Measurements from ENCODE around the gene FEN1.
A peak's percentile ranks its signal among the peaks of the same experiment; 100 is the strongest.

Gene FEN1

DNA sequence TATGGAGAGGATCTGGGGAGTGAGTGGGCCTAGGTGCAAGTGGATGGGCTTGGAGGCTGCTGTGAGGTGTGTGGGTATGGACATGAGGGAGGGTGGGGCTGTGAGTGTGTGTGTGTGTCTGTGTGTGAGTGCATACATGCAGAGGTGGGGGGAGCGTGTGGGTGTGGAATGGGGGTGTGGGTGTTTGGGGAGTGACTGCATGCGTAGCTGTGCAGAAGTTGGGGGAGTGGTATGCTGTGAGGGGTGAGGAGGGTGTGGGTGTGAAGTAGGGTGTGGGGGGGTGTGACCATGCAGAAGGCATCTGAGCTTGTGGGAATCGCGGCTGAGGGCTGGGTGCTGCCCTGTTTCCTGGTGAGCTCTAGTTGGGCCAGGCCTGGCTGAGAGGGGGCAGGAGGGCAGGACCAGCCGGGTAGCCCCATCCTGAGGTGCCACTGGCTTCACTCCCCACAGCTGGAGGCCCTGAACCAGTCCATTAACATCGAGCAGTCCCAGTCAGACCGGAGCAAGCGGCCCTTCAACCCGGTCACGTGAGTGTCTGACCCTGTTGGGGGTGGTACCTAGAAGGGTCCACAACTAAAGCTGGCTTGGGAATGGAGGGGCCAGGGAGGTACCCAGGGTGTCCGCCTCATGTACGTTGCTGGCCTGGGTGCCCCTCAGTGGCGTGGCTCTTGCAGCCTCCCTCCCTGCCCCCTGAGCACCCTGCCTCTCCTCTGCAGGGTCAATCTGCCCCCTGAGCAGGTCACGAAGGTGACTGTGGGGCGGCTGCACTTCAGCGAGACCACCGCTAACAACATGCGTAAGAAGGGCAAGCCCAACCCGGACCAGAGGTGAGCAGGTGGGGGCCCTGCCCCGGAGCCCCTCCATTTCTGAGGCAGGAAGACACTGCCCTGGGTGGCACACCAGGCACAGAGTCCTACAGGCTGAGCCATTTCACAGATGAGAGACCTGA, 16.8 kb upstream of the FEN1 start:
- DNase-seq (ENCODE audit: low read depth) = no peak

DNA sequence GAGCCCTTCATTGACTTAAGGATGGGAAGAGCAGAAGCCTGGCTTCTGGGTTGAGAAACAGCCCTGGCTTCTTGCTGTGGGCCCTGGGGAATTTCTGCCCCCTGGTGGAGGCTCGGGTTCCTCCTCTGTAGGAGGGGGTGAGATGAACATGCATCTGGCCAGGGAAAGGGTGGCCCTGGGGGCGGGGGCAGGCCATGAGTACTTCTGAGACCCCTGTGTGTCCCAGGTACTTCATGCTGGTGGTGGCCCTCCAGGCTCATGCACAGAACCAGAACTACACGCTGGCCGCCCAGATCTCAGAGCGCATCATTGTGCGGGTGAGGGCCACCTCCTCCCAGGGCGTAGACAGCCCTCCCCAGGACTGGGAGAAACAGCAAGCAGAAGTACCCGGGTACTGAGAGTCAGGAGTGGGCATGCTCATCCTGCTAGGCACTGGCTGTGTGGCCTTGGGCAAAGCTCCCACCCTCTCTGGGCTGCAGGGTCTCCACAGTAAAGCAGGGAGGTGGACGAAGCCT, 16.1 kb upstream of the FEN1 start:
- DNase-seq (ENCODE audit: low read depth) = peak; percentile 54

DNA sequence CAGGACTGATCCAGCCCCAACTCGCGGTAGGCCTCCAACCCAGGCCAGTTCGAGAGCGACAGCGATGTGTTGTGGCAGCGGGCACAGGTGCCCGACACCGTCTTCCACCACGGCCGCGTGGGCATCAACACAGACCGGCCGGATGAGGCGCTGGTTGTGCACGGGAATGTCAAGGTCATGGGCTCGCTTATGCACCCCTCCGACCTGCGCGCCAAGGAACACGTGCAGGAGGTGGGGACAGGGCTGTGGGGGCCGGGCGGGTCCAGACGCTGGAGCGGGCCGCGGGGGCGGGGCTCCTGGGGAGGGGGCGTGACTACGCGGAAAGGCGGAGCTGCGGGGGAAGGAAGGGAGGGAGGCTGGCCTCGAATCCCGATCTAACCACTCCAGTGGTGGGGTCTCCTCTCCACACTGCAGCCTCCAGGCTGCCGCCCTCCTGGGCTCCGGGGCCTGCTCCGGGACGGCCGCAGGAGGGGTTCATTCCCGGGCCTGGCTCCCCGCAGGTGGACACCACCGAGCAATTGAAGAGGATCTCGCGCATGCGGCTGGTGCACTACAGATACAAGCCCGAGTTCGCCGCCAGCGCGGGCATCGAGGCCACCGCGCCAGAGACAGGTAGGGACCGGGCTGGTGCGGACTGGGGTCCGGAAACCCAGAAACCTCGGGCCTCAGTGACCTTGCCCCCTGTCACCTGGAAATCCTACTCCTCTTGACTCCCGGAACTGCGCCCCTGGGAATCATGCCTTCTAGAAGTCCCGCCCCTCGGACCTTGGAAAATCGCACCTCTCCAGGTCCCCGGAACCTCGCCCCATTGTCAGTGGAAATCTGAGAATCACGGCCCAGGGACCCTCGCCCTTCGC, 15.2 kb upstream of the FEN1 start:
- peak; percentile 54 for DNase-seq (ENCODE audit: low read depth)

DNA sequence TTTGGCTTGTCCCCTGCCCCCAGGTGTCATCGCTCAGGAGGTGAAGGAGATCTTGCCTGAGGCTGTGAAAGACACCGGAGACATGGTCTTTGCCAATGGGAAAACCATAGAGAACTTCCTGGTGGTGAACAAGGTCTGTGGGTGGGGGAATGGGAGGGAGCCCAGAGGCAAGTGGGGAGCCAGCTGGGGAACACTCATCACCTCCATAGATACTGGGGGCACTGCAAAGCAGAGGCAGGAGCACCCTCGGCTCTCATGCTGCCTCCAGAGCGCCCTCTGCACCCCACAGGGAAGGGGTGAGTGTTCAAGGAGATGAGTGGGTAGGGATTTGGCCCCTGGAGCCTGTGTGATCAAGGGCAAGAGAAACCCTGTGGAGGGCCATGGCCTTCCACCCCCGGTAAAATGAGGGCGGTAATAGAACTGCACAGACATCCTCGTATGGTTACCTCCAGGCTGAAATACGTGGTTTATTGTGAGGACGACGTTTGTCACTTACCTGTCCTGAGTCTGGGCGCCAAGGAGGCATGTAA, 14.3 kb upstream of the FEN1 start:
- no peak for DNase-seq (ENCODE audit: low read depth)

DNA sequence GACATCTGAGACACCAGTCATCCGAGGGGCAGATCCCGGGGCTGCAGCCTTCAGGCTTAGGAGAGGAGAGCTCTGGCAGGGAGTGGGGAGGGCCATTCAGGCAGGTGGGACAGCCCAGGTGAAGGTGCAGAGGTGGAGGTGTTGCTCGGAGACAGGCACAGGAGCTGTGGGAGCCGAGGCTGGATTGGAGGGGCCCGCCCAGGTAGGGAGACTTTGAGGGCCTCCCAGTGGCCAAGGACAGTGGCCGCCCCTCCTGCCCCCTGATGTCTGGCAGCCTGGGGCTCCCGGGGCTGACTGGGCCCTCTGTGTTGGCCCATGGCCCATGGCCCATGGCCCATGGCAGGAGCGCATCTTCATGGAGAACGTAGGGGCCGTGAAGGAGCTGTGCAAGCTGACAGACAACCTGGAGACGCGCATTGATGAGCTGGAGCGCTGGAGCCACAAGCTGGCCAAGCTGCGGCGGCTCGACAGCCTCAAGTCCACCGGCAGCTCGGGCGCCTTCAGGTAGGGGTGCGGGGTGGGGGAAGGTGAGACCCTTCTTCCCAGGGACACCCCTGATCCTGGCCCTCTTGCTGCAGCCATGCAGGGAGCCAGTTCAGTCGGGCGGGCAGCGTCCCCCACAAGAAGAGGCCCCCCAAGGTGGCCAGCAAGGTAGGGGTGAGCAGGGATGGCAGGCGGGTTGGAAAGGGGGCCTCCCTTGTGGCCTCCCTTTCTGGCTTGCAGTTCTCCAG, 13.6 kb upstream of the FEN1 start:
- no peak for DNase-seq (ENCODE audit: low read depth)

DNA sequence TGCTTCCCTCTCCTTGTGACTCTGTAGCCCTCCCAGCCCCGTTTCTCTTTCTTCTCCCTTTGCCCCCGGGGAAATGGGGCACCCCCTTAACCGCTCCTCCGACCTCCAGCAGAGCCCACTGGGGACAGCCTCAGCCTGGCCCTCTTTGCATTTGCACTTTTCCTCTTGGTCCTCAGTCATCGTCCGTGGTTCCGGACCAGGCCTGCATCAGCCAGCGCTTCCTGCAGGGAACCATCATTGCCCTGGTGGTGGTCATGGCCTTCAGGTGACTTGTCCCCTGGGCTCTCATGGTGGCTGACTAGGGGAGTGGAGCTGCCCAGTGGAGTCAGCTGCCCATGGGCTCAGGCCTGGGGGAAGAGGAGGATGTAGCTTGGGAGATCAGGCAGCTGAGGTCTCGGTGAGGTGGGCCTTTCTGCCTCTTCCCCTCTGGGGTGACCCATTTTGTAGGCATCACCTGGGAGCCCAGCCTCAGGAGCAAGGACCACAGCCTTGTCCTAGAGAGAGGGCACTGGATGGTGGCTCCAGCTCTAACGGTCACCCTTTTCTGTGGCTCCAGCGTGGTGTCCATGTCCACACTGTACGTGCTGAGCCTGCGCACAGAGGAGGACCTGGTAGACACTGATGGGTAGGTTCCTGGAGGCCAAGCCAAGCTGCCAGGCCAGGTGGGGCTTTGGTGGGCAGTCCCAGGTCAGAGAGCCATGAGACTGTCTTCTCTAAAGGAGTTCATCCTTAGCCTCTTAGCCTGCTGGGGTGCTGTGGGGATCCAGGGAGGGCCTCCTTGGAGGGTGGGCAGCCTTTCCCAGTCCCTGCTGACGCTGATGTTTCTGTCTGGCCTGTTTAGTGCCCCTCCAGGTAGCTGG, 12.8 kb upstream of the FEN1 start:
- DNase-seq (ENCODE audit: low read depth) = no peak

DNA sequence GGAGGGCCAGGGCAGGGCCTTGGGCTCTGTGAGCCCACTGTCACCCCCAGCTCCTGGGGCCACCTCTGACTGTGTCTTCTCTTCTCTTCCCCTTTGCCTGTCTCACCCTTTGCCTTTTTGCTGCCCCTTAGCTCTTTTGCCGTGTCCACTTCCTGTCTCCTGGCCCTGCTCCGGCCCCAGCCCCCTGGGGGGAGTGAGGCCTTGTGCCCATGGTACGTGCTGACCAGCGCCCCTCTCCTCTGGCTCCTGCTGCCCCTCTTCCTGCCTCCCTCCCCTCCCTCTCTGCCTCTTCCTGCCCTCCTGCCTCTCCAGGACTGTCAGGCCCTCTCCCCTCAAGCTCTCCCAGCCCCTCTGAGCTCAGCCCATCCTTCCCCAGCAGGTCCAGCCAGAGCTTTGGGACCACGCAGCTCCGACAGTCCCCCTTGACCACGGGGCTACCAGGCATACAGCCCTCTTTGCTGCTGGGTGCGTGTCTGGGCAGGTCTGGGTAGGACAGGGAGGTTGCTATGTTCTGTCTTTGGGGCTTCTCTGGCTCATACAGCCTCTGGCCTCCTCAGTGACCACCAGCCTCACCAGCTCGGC, 12.0 kb upstream of the FEN1 start:
- DNase-seq (ENCODE audit: low read depth) = no peak

DNA sequence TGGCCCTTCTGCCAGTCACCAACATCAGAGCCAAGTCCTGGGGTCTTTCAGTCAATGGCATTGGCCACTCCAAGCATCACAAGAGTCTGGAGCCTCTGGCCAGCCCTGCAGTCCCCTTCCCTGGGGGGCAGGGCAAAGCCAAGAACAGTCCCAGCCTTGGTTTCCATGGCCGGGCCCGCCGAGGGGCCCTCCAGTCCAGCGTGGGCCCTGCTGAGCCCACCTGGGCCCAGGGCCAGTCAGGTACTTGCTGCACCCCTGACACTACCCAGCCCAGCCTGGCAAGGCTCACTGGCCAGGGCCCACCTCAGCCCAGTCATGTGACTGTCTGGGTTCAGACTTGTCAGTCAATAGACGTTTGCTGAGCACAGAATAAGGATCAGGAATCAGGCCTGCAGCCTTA, 11.1 kb upstream of the FEN1 start:
- DNase-seq (ENCODE audit: low read depth) = no peak

DNA sequence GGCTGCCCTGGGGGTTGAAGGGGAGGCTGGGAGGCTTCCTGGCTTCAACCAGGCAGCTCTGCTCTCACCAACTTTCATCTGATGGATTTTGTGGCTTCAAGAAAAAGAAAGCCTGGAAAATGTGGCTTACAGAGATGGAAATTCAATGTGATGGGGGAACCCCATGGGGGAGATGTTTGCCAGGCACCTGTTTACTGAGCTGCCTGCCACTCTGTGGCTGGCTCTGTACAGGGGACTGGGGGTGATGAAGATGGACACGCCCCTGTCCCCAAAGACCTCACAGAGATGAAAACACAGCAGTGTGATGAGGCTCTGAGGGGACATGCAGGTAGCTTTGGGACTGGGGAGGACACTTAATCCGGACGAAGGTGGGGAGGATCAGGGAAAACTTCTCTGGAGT, 10.4 kb upstream of the FEN1 start:
- DNase-seq (ENCODE audit: low read depth) = no peak

DNA sequence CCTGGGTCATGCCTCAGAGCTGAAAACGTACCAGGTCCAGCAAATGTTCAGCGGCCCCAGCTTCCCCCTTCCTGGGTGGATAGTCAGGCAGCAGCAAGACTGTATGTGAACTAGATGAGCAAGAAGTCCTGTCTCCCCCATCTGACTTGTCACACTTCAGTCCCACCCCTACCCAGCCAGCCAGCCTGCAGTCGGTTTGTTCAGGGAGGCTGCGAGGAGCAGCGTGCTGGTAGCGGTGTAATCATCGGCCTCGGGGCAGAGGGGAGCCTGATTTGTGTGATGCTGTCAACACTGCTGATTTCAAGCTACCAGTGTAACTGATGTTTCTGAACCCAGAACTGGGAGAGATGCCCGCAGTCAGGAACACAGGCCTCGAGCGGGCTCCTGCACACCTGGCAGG, 9.9 kb upstream of the FEN1 start:
- DNase-seq (ENCODE audit: low read depth) = no peak

DNA sequence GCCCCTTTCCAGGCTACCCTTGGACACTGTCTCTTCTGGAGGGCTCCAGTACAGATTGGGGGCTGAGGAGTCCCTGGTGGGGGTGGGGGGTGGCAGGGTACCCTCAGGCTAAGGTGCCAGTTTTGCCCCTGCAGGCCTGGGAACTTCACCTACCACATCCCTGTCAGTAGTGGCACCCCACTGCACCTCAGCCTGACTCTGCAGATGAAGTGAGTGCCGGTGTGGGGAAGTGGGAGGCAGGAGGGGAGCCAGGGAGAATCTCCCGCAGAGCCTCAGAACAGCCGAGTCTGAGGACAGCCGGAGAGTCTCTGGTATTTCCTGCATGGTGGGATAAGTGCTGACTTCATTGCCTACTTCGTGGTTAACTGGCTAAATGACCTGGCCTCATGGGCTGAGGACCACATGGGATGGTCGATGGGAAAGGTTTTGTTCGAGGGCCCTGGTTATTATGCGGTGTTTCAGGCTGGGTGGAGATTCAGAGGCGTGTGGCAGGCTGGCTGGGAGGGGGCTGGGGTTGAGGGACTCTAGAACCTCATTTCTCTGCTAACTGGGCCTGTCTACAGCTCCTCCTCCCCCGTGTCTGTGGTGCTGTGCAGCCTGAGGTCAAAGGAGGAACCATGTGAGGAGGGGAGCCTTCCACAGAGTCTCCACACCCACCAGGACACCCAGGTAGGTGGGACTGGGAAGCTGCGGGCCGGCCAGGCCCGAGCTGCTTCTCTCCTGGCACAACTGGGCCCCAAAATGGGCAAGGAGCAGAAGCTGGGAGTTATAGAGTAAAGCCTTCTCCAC, 8.8 kb upstream of the FEN1 start:
- no peak for DNase-seq (ENCODE audit: low read depth)

DNA sequence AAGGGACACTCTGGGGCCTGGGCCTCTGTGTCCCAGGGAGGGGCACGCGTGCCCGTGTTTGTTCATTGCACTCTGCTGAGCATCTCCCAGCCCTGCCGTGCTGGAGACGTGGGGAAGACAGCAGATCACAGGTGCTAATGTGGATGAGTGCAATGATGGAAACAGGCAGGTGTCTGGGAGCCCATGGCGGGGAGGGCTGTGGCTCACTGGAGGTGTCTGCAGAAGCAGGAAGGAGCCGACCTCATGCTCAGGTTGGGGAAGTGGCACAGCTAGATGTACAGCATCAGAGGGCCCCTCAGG, 8.3 kb upstream of the FEN1 start:
- no peak for DNase-seq (ENCODE audit: low read depth)

DNA sequence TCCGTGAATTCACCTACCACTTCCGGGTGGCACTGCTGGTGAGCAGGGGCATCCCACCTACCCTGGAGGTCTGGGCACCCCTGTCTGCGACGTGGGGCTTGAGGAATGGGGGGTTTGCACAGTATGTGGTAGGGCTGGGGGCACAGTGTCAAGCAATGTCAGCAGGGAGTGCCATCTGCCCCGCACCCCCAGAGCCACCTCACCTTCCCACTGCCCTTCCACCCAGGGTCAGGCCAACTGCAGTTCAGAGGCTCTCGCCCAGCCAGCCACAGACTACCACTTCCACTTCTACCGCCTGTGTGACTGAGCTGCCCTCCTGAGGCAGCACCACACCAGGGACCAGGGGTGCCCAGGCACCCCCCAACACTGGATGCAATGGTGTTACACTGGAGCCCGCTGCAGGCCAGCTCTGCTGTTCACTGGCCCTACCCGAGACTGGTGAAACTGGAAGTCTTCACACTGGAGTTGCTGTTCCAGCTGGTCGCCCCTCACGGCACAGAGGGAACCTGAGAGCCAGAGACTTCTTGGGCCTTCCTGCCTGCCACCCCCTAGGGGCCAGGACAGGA, 6.8 kb upstream of the FEN1 start:
- no peak for DNase-seq (ENCODE audit: low read depth)

DNA sequence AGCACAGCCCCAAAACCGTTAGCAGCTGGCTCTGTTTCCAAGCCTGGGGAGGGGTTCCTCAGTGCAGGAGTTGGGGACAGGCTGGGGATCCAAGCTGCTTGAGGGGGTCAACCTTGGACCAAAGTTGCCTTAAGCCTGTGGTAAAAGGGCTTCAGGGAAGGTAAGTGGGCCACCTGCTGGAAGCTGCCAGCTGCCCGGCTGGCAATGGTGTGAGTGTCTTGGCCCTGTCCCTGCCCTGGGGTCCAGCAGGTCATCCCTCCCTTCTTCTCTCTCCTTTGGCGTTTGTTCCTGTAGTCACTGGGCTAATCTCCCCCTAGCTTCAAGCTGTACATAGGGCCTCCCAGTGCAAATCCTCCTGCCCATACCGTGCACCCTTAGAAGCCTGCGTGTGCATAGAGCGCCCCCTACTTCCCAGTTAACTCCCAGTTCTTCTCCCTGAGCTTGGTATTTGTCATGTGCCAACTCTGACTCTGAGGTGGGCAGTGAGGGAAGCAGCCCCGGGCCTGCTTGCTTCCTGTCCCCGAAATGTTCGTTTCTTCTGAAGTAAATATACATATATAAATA, 4.7 kb upstream of the FEN1 start:
- DNase-seq (ENCODE audit: low read depth) = no peak

DNA sequence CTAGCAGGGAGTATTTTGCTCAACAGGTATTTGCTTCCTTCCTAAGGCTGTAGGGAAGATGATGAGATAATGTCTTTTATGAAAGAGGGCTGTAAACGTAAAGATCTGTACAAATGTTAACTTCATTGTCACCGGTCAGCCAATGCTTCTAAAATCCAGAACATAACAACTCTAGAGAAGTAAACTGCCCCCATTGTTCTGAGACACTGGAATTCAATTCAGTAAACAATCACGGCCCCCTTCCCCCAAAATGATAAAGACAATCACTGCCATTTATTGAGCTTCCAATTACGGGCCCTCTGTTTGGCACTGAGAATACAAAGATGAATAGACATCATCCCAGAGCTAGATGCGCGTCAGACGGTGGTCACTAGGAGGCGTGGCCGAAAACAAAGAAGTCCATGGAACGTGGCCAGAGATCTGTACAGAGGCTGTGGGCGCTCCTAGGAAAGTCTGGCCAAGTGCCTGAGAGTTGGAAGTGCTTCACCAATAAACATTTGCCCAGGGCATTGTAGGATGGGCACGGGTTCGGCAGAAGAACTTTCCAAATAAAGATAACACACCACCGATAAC, 888 bp upstream of the FEN1 start:
- no peak for DNase-seq (ENCODE audit: low read depth)

DNA sequence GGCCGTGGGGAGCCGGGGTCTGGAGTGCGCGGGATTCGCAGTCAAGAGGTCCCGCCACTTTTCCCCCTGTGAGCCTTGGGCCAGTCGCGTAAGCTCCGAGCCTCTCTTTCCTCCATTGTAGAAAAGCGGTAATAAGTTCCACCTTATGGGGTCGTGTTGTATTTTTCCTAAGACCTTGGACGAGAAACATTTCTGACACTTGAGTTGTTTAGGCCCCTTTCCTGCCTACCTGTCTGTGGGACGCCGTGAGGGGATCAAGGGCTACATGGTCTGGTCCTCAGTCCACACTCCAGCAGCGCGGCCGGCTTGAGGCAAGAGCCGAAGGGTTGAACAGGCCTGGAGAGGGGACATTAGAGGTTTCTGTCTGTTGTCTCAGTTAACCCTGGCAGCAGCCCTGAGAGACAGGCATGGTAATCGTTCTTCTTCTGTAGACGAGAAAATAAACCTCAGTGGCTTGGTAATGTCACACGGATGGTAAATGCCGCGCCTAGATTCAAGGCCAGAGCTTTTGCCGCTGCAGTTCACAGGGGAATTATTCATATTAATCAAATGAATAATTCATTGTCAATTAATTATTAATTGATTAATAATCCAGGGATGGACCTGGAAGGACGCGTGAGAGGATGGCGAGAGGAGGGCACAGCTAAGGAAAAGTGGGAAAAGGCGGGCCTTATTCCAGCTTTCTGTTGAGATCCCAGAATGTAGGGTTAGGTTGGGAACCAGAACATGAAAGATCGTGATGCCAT, 545 bp downstream of the FEN1 start:
- no peak for DNase-seq (ENCODE audit: low read depth)

DNA sequence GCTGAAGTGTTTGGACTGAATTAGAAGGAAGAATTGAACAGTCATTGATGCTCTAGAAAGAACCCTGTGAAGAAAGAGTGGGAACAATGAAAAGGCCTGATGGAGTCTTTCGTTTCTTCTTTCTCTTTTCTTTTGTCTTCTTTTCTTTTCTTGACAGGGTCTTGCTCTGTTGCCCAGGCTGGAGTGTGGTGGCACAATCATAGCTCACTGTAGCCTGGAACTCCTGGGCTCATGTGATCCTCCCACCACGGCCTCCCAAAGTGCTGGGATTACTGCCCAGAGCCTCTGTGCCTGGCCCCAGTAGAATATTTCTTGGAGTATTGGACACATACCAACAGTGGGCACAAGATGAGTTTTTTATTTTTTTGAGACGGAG, 1.1 kb downstream of the FEN1 start:
- DNase-seq (ENCODE audit: low read depth) = no peak

DNA sequence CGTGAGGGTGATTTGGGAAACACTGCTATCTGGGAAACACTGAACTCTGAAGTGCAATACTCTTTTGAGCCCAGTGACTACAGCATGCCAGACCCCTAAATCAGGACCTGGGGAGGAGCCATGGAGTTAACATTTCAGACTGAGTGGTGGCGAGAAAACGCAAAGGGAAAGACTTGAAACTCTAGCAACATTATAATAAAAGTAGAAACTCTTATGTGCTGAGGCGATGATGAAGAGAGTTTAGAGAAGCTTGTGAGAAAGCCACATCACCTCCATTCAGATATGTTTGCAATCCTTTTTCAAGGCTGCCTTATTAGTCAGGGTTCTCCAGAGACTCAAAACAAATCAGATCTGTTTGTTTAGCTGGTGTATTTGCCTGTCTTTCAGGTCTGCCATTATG, 1.9 kb downstream of the FEN1 start:
- no peak for DNase-seq (ENCODE audit: low read depth)

Data from stimulated activated CD8-positive, alpha-beta memory T cell treated with anti-CD3 and anti-CD28 coated beads, Interleukin-4, amount 100 ng/mL, for 24 hours (primary cell).